Measurements from ENCODE around the gene INAVA.

Gene INAVA

DNA sequence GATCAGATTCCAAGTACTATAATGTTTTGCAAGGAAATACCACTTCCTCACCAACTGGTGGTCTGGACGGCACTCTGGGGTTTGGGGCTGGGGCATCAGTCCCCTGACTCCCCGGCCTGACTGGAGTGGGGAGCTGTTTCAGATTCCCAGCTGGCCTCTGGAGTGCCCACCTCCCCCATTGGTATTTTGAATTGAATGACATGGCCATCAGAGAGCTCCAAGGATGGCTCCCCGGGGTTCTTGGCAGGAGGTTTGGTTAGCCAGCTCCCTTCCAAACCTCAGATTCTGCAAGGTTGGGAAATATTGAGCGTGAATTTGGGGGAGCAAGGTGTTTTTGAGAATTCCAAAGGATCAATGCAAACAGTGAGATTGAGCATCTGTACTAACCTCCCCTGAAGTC lies 2.2 kb upstream of the INAVA start:
- no peak overlapping the region for H4K8ac ChIP-seq (ENCODE audit: low read length)
- H3K18ac ChIP-seq (ENCODE audit: low read depth in 1 of 2, low read length in 2 of 2), result no peak overlapping the region
- H3K27ac ChIP-seq (ENCODE audit: low read length, poor library complexity, severe bottlenecking), result peak overlapping the region; percentile 64
- peak overlapping the region; percentile 9 for H2AK5ac ChIP-seq (ENCODE audit: low read length, severe bottlenecking)
- no peaks in the 10 kb centered on the region for H3K9me3 ChIP-seq (ENCODE audit: control insufficient read depth, low read length)
- no peak overlapping the region for H2AFZ ChIP-seq (ENCODE audit: low read depth, low read length)
- H3K23ac ChIP-seq (ENCODE audit: low read length in 2 of 2), result no peak overlapping the region
- no peak overlapping the region for H3K4ac ChIP-seq (ENCODE audit: low read depth in 1 of 2, low read length in 2 of 2)
- no peak overlapping the region for H2BK15ac ChIP-seq (ENCODE audit: low read depth, poor library complexity, severe bottlenecking)
- H2BK12ac ChIP-seq (ENCODE audit: low read length in 2 of 2), result no peak overlapping the region
- H3K4me2 ChIP-seq (ENCODE audit: low read length, poor library complexity, severe bottlenecking), result peak overlapping the region; percentile 78
- DNase-seq, result no peak
- no peak overlapping the region for H3K9ac ChIP-seq (ENCODE audit: low read length)
- H2BK120ac ChIP-seq (ENCODE audit: low read depth, low read length), result no peak overlapping the region
- peaks cover 7% of the 10 kb centered on the region for H3K79me1 ChIP-seq (replicated peaks; ENCODE audit: low read length, poor library complexity, severe bottlenecking)
- peaks cover 0 to 2% of the 10 kb centered on the region in 2 experiments for H3K36me3 ChIP-seq (ENCODE audit: control insufficient read depth in 1 of 2, insufficient read depth in 2 of 2, low read depth in 1 of 2, low read length in 2 of 2)
- H3K4me3 ChIP-seq (ENCODE audit: insufficient read depth in 1 of 2, low read depth in 1 of 2, low read length in 2 of 2), result peak overlapping the region in 1 of 2 experiments; percentile 41
- H3K27me3 ChIP-seq (ENCODE audit: control insufficient read depth in 1 of 2, insufficient read depth in 1 of 2, low read length in 2 of 2), result peaks cover 0 to 92% of the 10 kb centered on the region in 2 experiments
- 25% methylated on average over 4 of the region's 4 CpGs for WGBS
- no peak overlapping the region for H4K91ac ChIP-seq (ENCODE audit: low read length)
- H3K14ac ChIP-seq (ENCODE audit: low read length in 2 of 2), result no peak overlapping the region
- H3K4me1 ChIP-seq (ENCODE audit: control insufficient read depth, insufficient read depth, low read depth, low read length), result peaks cover 56% of the 10 kb centered on the region
- no peak overlapping the region for H2BK5ac ChIP-seq (ENCODE audit: low read depth, low read length, poor library complexity, severe bottlenecking)

GRCh38 chr1:200892958-200893357 lies 1.7 kb upstream of the INAVA start:
- Histone ChIP-seq H3K23ac (ENCODE audit: low read length in 2 of 2) (no peak overlapping the region), H3K18ac (ENCODE audit: low read depth in 1 of 2, low read length in 2 of 2) (no peak overlapping the region), H3K36me3 (ENCODE audit: control insufficient read depth in 1 of 2, insufficient read depth in 2 of 2, low read depth in 1 of 2, low read length in 2 of 2) (peaks cover 0 to 2% of the 10 kb centered on the region in 2 experiments), H2BK120ac (ENCODE audit: low read depth, low read length) (no peak overlapping the region), H4K8ac (ENCODE audit: low read length) (no peak overlapping the region), H3K4ac (ENCODE audit: low read depth in 1 of 2, low read length in 2 of 2) (no peak overlapping the region), H2AK5ac (ENCODE audit: low read length, severe bottlenecking) (no peak overlapping the region), H3K4me2 (ENCODE audit: low read length, poor library complexity, severe bottlenecking) (peak overlapping the region; percentile 78), H2BK5ac (ENCODE audit: low read depth, low read length, poor library complexity, severe bottlenecking) (no peak overlapping the region), H3K27me3 (ENCODE audit: control insufficient read depth in 1 of 2, insufficient read depth in 1 of 2, low read length in 2 of 2) (peaks cover 0 to 92% of the 10 kb centered on the region in 2 experiments), H3K4me1 (ENCODE audit: control insufficient read depth, insufficient read depth, low read depth, low read length) (peaks cover 55% of the 10 kb centered on the region), H2AFZ (ENCODE audit: low read depth, low read length) (no peak overlapping the region), H3K9me3 (ENCODE audit: control insufficient read depth, low read length) (no peaks in the 10 kb centered on the region), H3K14ac (ENCODE audit: low read length in 2 of 2) (no peak overlapping the region), H2BK15ac (ENCODE audit: low read depth, poor library complexity, severe bottlenecking) (no peak overlapping the region), H4K91ac (ENCODE audit: low read length) (no peak overlapping the region), H3K4me3 (ENCODE audit: insufficient read depth in 1 of 2, low read depth in 1 of 2, low read length in 2 of 2) (no peak overlapping the region), H3K9ac (ENCODE audit: low read length) (no peak overlapping the region), H3K27ac (ENCODE audit: low read length, poor library complexity, severe bottlenecking) (peak overlapping the region; percentile 64), H2BK12ac (ENCODE audit: low read length in 2 of 2) (no peak overlapping the region), H3K79me1 (replicated peaks; ENCODE audit: low read length, poor library complexity, severe bottlenecking) (peaks cover 10% of the 10 kb centered on the region)
- no peak for DNase-seq

- Histone ChIP-seq H3K79me1 (replicated peaks; ENCODE audit: low read length, poor library complexity, severe bottlenecking) (peaks cover 14% of the 10 kb centered on the region), H3K14ac (ENCODE audit: low read length in 2 of 2) (no peak overlapping the region), H3K4me1 (ENCODE audit: control insufficient read depth, insufficient read depth, low read depth, low read length) (peaks cover 55% of the 10 kb centered on the region), H3K9me3 (ENCODE audit: control insufficient read depth, low read length) (no peaks in the 10 kb centered on the region), H3K4me3 (ENCODE audit: insufficient read depth in 1 of 2, low read depth in 1 of 2, low read length in 2 of 2) (peak overlapping the region in 1 of 2 experiments; percentile 2), H2BK15ac (ENCODE audit: low read depth, poor library complexity, severe bottlenecking) (no peak overlapping the region), H2BK5ac (ENCODE audit: low read depth, low read length, poor library complexity, severe bottlenecking) (no peak overlapping the region), H2BK12ac (ENCODE audit: low read length in 2 of 2) (no peak overlapping the region), H3K4me2 (ENCODE audit: low read length, poor library complexity, severe bottlenecking) (peak overlapping the region; percentile 71), H3K27ac (ENCODE audit: low read length, poor library complexity, severe bottlenecking) (peak overlapping the region; percentile 19), H3K9ac (ENCODE audit: low read length) (no peak overlapping the region), H2BK120ac (ENCODE audit: low read depth, low read length) (no peak overlapping the region), H4K91ac (ENCODE audit: low read length) (no peak overlapping the region), H2AFZ (ENCODE audit: low read depth, low read length) (no peak overlapping the region), H3K23ac (ENCODE audit: low read length in 2 of 2) (no peak overlapping the region), H3K18ac (ENCODE audit: low read depth in 1 of 2, low read length in 2 of 2) (no peak overlapping the region), H2AK5ac (ENCODE audit: low read length, severe bottlenecking) (peak overlapping the region; percentile 29), H3K4ac (ENCODE audit: low read depth in 1 of 2, low read length in 2 of 2) (no peak overlapping the region), H3K36me3 (ENCODE audit: control insufficient read depth in 1 of 2, insufficient read depth in 2 of 2, low read depth in 1 of 2, low read length in 2 of 2) (peaks cover 0 to 5% of the 10 kb centered on the region in 2 experiments), H4K8ac (ENCODE audit: low read length) (no peak overlapping the region), H3K27me3 (ENCODE audit: control insufficient read depth in 1 of 2, insufficient read depth in 1 of 2, low read length in 2 of 2) (peaks cover 0 to 92% of the 10 kb centered on the region in 2 experiments)
- 61% methylated on average over 6 of the region's 6 CpGs for WGBS
- no peak for DNase-seq
Observed at GRCh38 chr1:200893411-200893901, 1.2 kb upstream of the INAVA start.

GRCh38 chr1:200895443-200895789 lies 716 bp downstream of the INAVA start:
- H3K14ac ChIP-seq (ENCODE audit: low read length in 2 of 2), result no peak overlapping the region
- H3K4me1 ChIP-seq (ENCODE audit: control insufficient read depth, insufficient read depth, low read depth, low read length), result peaks cover 57% of the 10 kb centered on the region
- H2BK12ac ChIP-seq (ENCODE audit: low read length in 2 of 2), result no peak overlapping the region
- no peak overlapping the region for H3K18ac ChIP-seq (ENCODE audit: low read depth in 1 of 2, low read length in 2 of 2)
- no peaks in the 10 kb centered on the region for H3K9me3 ChIP-seq (ENCODE audit: control insufficient read depth, low read length)
- no peak overlapping the region for H4K8ac ChIP-seq (ENCODE audit: low read length)
- H3K36me3 ChIP-seq (ENCODE audit: control insufficient read depth in 1 of 2, insufficient read depth in 2 of 2, low read depth in 1 of 2, low read length in 2 of 2), result peaks cover 0 to 21% of the 10 kb centered on the region in 2 experiments
- H2AK5ac ChIP-seq (ENCODE audit: low read length, severe bottlenecking), result peak overlapping the region; percentile 95
- no peak overlapping the region for H2BK120ac ChIP-seq (ENCODE audit: low read depth, low read length)
- H3K4me2 ChIP-seq (ENCODE audit: low read length, poor library complexity, severe bottlenecking), result peak overlapping the region; percentile 35
- H3K79me1 ChIP-seq (replicated peaks; ENCODE audit: low read length, poor library complexity, severe bottlenecking), result peaks cover 27% of the 10 kb centered on the region
- H3K9ac ChIP-seq (ENCODE audit: low read length), result no peak overlapping the region
- DNase-seq, result no peak
- no peak overlapping the region for H3K4me3 ChIP-seq (ENCODE audit: insufficient read depth in 1 of 2, low read depth in 1 of 2, low read length in 2 of 2)
- WGBS, result 92% methylated on average over 7 of the region's 8 CpGs
- no peak overlapping the region for H3K23ac ChIP-seq (ENCODE audit: low read length in 2 of 2)
- peak overlapping the region; percentile 82 for H3K27ac ChIP-seq (ENCODE audit: low read length, poor library complexity, severe bottlenecking)
- no peak overlapping the region for H4K91ac ChIP-seq (ENCODE audit: low read length)
- no peak overlapping the region for H2AFZ ChIP-seq (ENCODE audit: low read depth, low read length)
- no peak overlapping the region for H2BK15ac ChIP-seq (ENCODE audit: low read depth, poor library complexity, severe bottlenecking)
- H3K4ac ChIP-seq (ENCODE audit: low read depth in 1 of 2, low read length in 2 of 2), result no peak overlapping the region
- peaks cover 0 to 90% of the 10 kb centered on the region in 2 experiments for H3K27me3 ChIP-seq (ENCODE audit: control insufficient read depth in 1 of 2, insufficient read depth in 1 of 2, low read length in 2 of 2)
- no peak overlapping the region for H2BK5ac ChIP-seq (ENCODE audit: low read depth, low read length, poor library complexity, severe bottlenecking)
